Lower leg skin (tissue), 4 donors: Measurements from ENCODE around the gene CBX6. TPM values are rescaled to one million over a fixed set of nuclear protein-coding genes. Genes with fewer than 3 reads are reported as not detected.

ENCODE experiments used
- DNase-seq, 2 donors: peaks; one replicate each; pipeline ENCODE4 v3.0.0-alpha.2; 2019; ENCODE audit warnings: low spot score in 2 of 2
- H3K4me3 ChIP-seq: fragments of 200-600 bp; sonication (generic); 2 replicates; pipeline ENCODE4 v1.5.1; 2017; ENCODE audit warnings: mild to moderate bottlenecking, low read depth; ENCODE audit not compliant: poor library complexity, severe bottlenecking
- POLR2A ChIP-seq, 2 donors: fragments of 450-650 bp; IDR thresholded peaks; one replicate each; pipeline ENCODE4 v1.6.1; 2016 to 2017; ENCODE audit warnings: antibody characterized with exemption in 2 of 2, mild to moderate bottlenecking in 1 of 2, moderate library complexity in 1 of 2
- WGBS, 2 donors: methylation state at CpG; one replicate each; pipeline ENCODE4 v1.1.5; 2018; 5-methylcytosine and 5-hydroxymethylcytosine counted together
- intact Hi-C: fragments of 100-400 bp; cut with DNase I; formaldehyde crosslinking; loops from one replicate; pipeline ENCODE4 v1.15.0; 2023; ENCODE audit warnings: low total_unique reads
- total RNA-seq, 4 donors: library from RNA; depleted of rRNA; stranded (reverse); fragments of >200 nt; gene quantifications; one replicate each; pipeline ENCODE4 v1.1.0, GENCODE V29; 2016
- TF ChIP-seq, protein P1 (sequence below), 3 donors: fragments of 450-650 bp; IDR thresholded peaks; one replicate each; pipeline ENCODE4 v1.5.1; 2016; ENCODE audit warnings: antibody characterized with exemption in 3 of 3, mild to moderate bottlenecking in 3 of 3, moderate library complexity in 2 of 3

Gene CBX6
- total RNA-seq, 4 donors from 2014 or later, result 5.1 to 20.0 (median 13.9) TPM

DNA sequence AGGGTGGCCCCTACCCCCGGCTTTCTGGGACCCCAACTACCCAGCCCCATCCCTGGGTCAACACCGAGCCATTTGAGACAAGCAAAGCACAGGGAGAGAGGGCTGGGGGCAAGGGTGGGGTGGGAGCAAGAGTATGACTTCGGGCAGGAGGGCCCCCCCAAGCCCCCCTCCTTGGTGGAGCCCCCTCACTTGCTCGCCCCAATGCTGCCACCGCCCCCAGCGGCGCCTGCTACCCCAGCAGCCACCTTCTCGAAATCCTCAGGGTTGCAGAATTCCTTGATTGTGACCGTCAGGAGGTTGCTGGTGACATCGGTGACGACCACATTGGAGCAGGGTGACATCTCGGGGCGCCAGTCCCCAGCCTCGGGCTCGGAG lies 6.0 kb downstream of the CBX6 start:
- TF ChIP-seq, protein P1, sequence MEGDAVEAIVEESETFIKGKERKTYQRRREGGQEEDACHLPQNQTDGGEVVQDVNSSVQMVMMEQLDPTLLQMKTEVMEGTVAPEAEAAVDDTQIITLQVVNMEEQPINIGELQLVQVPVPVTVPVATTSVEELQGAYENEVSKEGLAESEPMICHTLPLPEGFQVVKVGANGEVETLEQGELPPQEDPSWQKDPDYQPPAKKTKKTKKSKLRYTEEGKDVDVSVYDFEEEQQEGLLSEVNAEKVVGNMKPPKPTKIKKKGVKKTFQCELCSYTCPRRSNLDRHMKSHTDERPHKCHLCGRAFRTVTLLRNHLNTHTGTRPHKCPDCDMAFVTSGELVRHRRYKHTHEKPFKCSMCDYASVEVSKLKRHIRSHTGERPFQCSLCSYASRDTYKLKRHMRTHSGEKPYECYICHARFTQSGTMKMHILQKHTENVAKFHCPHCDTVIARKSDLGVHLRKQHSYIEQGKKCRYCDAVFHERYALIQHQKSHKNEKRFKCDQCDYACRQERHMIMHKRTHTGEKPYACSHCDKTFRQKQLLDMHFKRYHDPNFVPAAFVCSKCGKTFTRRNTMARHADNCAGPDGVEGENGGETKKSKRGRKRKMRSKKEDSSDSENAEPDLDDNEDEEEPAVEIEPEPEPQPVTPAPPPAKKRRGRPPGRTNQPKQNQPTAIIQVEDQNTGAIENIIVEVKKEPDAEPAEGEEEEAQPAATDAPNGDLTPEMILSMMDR (IDR thresholded peaks at IDR 0.05), result no peak
- TF ChIP-seq POLR2A (IDR thresholded peaks at IDR 0.05), result no peak
- WGBS, 2 donors, result 91 to 93% methylated on average over 12 to 15 of the region's 15 CpGs
- DNase-seq, result no peak
- no peak overlapping the region for H3K4me3 ChIP-seq
- intact Hi-C loops, result loop anchor here (10.0 kb wide), 2 partner anchors 101 to 259 kb away; no protein-coding TSS in a partner anchor

DNA sequence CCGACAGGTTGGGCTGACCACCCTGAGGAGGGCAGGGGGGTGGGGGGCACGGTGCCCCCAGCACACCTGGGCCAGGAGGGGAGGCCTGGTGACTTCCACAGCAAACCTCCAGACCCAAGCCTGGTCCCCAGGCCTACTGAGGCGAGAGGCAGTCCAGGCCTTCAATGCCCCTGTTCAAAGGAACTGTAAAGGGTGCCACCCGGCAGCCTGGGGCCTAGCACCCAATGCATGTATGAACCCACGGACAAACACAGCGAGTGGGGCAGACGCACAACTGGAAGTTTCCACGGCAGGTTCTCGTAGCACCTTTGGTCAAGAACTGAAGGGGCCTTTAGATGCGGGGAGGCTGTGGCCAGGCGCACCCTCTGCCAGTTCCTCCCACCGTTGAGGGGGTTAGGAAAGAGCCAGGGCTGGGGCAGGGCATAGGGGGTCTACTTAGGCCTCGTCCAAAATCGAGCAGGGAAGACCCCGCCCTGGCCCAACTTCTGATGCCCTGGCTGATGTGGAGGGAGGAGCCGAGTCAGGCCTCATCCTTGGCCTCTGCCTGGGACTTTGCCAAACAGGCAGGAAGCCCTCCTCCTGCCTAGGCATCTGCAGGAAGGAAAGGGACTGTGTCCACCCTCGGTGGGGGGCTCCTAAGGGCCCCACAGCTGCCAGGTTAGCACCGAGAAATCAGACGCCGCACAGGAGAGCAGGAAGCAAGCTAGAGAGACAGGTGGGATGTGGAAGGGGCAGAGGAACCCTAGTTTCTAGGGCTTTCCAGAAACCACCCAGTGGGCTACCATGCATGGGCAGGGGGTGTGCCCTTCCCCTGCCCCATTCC lies 6.6 kb downstream of the CBX6 start:
- WGBS, 2 donors, result 77 to 79% methylated on average over 19 to 20 of the region's 20 CpGs
- DNase-seq, result no peak
- intact Hi-C loops, result loop anchor here (10.0 kb wide), 2 partner anchors 101 to 259 kb away; no protein-coding TSS in a partner anchor
- TF ChIP-seq POLR2A (IDR thresholded peaks at IDR 0.05), result no peak
- TF ChIP-seq, protein P1 (IDR thresholded peaks at IDR 0.05), result no peak
- H3K4me3 ChIP-seq, result no peak overlapping the region

DNA sequence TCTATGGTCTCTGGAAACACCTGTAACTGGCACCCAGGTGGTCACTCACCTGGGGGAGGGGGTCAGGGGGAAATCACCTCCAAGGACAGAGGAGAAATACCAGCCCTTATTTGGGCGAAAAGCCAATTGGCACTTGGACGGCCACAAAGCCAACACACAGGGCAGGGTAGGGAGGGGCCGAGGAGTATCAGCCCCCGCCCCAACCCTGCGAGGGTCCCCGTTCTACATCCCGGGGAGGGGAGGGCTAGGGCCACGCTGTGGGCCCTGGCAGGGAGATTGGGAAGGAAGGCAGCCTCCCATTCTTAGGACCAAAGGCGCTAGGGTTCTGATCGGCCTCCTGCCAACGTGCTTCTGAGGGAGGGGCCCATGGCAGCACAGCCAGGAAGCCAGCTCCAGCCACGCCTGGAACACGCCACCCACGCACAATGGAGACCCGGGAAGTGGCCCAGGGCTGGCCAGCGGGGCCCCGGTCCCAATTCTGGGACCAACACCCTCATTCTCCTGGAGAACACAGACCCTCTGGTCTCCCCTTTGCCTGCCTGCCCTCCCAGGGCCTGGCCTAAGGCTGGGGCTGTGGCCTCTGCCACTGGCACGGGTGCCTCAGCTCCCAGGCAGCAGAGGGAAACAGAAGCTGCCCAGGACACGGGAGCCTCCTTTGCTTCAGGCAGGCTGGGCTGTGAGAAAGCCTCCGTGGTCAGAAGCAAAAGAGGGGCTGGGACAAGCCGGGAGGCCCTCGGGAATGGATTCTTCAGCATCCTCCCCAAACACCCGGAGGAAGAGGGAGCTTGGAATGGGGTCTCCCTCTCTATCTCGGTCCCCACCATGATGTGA lies 7.4 kb downstream of the CBX6 start:
- no peak overlapping the region for H3K4me3 ChIP-seq
- no peak for DNase-seq
- TF ChIP-seq, protein P1 (IDR thresholded peaks at IDR 0.05), result no peak
- no peak for TF ChIP-seq POLR2A (IDR thresholded peaks at IDR 0.05)
- 25 to 33% methylated on average over 18 to 23 of the region's 24 CpGs for WGBS, 2 donors
- intact Hi-C loops, result loop anchor here (10.0 kb wide), 2 partner anchors 100 to 260 kb away; no protein-coding TSS in a partner anchor

DNA sequence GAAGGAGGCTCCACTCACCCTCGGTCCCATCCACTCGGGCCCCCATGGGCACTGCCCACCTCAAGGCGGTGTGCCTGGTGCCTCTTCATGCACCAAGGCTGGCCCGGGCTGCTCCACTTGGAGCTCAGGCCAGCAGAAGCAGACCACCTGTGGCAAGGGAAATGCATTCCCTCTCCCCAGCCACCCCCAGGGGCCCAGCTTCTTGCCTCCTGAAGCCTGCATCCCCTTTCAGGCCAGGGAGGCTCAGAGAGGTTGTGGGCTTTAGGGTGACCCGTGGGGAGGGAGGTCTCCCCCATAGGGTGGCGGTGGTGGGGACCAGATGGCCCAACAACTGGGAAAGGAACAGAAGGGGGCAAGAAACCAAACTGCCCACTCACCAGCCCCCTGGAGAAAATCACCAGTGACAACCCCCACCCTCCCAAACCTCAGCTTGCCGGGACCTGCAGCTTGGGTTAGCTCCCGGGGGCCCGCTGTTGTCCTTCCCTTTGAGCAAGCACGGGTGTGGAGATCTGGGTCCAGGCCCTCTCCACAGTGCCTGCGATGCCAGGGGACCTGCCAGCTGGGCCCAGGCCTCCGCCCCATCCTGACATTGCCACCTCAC lies 8.4 kb downstream of the CBX6 start:
- TF ChIP-seq, protein P1 (IDR thresholded peaks at IDR 0.05), result no peak
- no peak for TF ChIP-seq POLR2A (IDR thresholded peaks at IDR 0.05)
- no peak for DNase-seq
- intact Hi-C loops, result loop anchor here (10.0 kb wide), 2 partner anchors 99 to 261 kb away; no protein-coding TSS in a partner anchor
- WGBS, 2 donors, result 66 to 71% methylated on average over 12 of the region's 12 CpGs
- H3K4me3 ChIP-seq, result no peak overlapping the region
